ENCODE results near the gene METRN.

The METRN gene

DNA sequence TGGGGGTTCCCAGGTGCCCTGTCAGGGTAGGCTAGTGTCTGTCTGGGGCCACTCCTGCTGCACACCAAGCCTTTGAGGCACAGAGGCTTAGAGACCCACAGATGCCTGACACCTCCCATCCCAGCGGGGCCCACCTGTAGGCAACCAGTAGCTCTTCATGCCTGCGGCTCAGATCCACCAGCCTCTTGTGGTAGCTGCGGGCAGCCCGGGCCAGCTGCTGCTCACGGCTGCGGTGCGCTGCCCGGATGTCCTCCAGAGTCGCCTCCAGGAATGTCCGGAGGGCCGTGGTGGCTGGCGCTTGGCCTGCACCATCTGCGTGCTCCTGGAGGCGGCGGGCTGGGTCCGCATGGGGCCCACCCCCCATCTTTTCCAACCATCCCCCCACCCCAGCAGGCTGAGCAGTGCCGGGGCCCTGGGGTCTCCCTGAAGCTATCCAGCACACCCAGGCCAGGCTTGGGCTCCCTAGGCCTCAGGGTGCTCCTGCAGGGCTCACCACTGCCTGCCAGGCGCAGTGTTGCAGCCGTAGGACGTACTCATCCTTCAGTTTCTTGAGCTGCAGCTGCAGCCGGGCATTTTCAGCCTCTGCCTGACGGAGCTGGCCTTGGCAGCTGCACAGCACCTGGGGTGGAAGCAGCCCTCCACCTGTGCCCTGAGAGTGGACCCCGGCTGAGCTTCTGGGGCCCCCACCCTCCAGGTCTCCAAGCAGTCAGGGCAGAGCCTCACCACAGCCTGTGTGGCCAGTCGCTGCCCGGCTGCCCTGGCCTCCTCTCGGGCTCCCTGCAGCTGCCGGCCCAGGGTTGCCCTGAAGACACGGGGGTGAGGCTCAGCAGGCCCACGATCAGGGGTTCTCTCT, 9.5 kb downstream of the METRN start (continued):
- TF ChIP-seq, protein P1, sequence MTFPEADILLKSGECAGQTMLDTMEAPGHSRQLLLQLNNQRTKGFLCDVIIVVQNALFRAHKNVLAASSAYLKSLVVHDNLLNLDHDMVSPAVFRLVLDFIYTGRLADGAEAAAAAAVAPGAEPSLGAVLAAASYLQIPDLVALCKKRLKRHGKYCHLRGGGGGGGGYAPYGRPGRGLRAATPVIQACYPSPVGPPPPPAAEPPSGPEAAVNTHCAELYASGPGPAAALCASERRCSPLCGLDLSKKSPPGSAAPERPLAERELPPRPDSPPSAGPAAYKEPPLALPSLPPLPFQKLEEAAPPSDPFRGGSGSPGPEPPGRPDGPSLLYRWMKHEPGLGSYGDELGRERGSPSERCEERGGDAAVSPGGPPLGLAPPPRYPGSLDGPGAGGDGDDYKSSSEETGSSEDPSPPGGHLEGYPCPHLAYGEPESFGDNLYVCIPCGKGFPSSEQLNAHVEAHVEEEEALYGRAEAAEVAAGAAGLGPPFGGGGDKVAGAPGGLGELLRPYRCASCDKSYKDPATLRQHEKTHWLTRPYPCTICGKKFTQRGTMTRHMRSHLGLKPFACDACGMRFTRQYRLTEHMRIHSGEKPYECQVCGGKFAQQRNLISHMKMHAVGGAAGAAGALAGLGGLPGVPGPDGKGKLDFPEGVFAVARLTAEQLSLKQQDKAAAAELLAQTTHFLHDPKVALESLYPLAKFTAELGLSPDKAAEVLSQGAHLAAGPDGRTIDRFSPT (tag by site-specific recombination; IDR thresholded peaks at IDR 0.05) = peak; percentile 38; the same call in 1 of the 2 replicates
- no peak for TF ChIP-seq ZNF561 (tag by site-specific recombination; IDR thresholded peaks at IDR 0.05; ENCODE audit: borderline replicate concordance)
- no peak for TF ChIP-seq ZNF785 (tag by site-specific recombination; IDR thresholded peaks at IDR 0.05)
- peak; percentile 98 for TF ChIP-seq ZNF692 (tag by site-specific recombination; IDR thresholded peaks at IDR 0.05)
- TF ChIP-seq ZNF175 (tag by site-specific recombination; IDR thresholded peaks at IDR 0.05) = no peak
- no peak for TF ChIP-seq ZNF10 (tag by site-specific recombination; IDR thresholded peaks at IDR 0.05)
- TF ChIP-seq ZNF623 (tag by site-specific recombination; IDR thresholded peaks at IDR 0.05) = no peak
- TF ChIP-seq ZSCAN16 (tag by site-specific recombination; IDR thresholded peaks at IDR 0.05) = no peak
- no peak for TF ChIP-seq ZNF341 (tag by site-specific recombination; IDR thresholded peaks at IDR 0.05; ENCODE audit: low read depth)
- no peak for TF ChIP-seq ZNF830 (tag by site-specific recombination; IDR thresholded peaks at IDR 0.05; ENCODE audit: low read depth)
- TF ChIP-seq ZNF530 (tag by site-specific recombination; IDR thresholded peaks at IDR 0.05; ENCODE audit: low read depth) = no peak
- no peak for TF ChIP-seq ZNF621 (tag by site-specific recombination; IDR thresholded peaks at IDR 0.05)
- no peak for TF ChIP-seq KLF1 (tag by site-specific recombination; IDR thresholded peaks at IDR 0.05)
- TF ChIP-seq ZNF654 (tag by site-specific recombination; IDR thresholded peaks at IDR 0.05; ENCODE audit: low read depth) = no peak

GRCh38 chr16:725041-725376, 10.1 kb downstream of the METRN start:
- Histone ChIP-seq H3K27ac (ENCODE audit: extremely low read depth, low read depth, low read length) (no peak overlapping the region), H3K4me1 (ENCODE audit: control insufficient read depth, insufficient read depth, low read length) (peaks cover 9% of the 10 kb centered on the region), H3K9me3 (ENCODE audit: control insufficient read depth, insufficient read depth, low read depth, low read length) (no peaks in the 10 kb centered on the region), H3K36me3 (ENCODE audit: control insufficient read depth in 2 of 2, insufficient read depth in 1 of 2, low read length in 2 of 2) (peaks cover 0 to 5% of the 10 kb centered on the region in 2 experiments; a peak in 1 of 3 replicates), H3K4me3 (ENCODE audit: low read depth, low read length) (no peak overlapping the region)
- ChIA-PET POLR2A (interaction anchor here (1.3 to 2.1 kb wide), 5 partner anchors 9 to 76 kb away, joined by 3 to 8 read pairs (median 4); partner anchors contain the start of genes GNG13, METRN and WDR24), CTCF (interaction anchor here (1.3 to 4.8 kb wide), 2 partner anchors 12 to 21 kb away, joined by 4 to 38 read pairs; partner anchors contain the start of gene METRN)
- TF ChIP-seq ZIC2 (tag by site-specific recombination; IDR thresholded peaks at IDR 0.05) = peak; percentile 19
- TF ChIP-seq GLIS1 (tag by site-specific recombination; IDR thresholded peaks at IDR 0.05) = no peak

GRCh38 chr16:725463-726187, 10.7 kb downstream of the METRN start:
- no peaks in the 10 kb centered on the region for H3K9me3 ChIP-seq (ENCODE audit: control insufficient read depth, insufficient read depth, low read depth, low read length)
- no peak overlapping the region for H3K27ac ChIP-seq (ENCODE audit: extremely low read depth, low read depth, low read length)
- H3K4me3 ChIP-seq (ENCODE audit: low read depth, low read length) = no peak overlapping the region
- H3K36me3 ChIP-seq (ENCODE audit: control insufficient read depth in 2 of 2, insufficient read depth in 1 of 2, low read length in 2 of 2) = peaks cover 0 to 9% of the 10 kb centered on the region in 2 experiments; a peak in 1 of 3 replicates
- ChIA-PET CTCF (interaction anchor here (1.3 to 4.8 kb wide), 2 partner anchors 12 to 20 kb away, joined by 4 to 38 read pairs; partner anchors contain the start of gene METRN), POLR2A (interaction anchor here (0.6 to 2.1 kb wide), 7 partner anchors 9 to 1452 kb away, joined by 3 to 8 read pairs (median 4); partner anchors contain the start of genes JMJD8, METRN and WDR24)
- peaks cover 7% of the 10 kb centered on the region; the same call in 1 of the 2 replicates for H3K4me1 ChIP-seq (ENCODE audit: control insufficient read depth, insufficient read depth, low read length)
- TF ChIP-seq, protein P1 (tag by site-specific recombination; IDR thresholded peaks at IDR 0.05) = peak; percentile 21; the same call in 1 of the 2 replicates
- TF ChIP-seq ZNF692 (tag by site-specific recombination; IDR thresholded peaks at IDR 0.05) (peak; percentile 27; the same call in 1 of the 2 replicates), ZNF837 (tag by site-specific recombination; IDR thresholded peaks at IDR 0.05) (no peak), ZFP69B (tag by site-specific recombination; IDR thresholded peaks at IDR 0.05) (peak; percentile 67; the same call in 1 of the 2 replicates), ZEB2 (tag by site-specific recombination; IDR thresholded peaks at IDR 0.05) (peak; percentile 55; the same call in 1 of the 2 replicates), EGR2 (tag by site-specific recombination; IDR thresholded peaks at IDR 0.05; ENCODE audit: low read depth) (peak; percentile 91), GLIS2 (tag by site-specific recombination; IDR thresholded peaks at IDR 0.05) (peak; percentile 59), ZNF843 (tag by site-specific recombination; IDR thresholded peaks at IDR 0.05) (no peak), ZFP37 (tag by site-specific recombination; IDR thresholded peaks at IDR 0.05) (no peak), ZFHX2 (tag by site-specific recombination; conservative IDR thresholded peaks at IDR 0.05) (peak; percentile 91), GLIS1 (tag by site-specific recombination; IDR thresholded peaks at IDR 0.05) (peak; percentile 90)

Data from HEK293 (cell line).